K562 (cell line): Measurements from ENCODE around the gene HGS. TPM values are rescaled to one million over a fixed set of nuclear protein-coding genes. Genes with fewer than 3 reads are reported as not detected.
A peak's percentile ranks its signal among the peaks of the same experiment; 100 is the strongest.

Experiments used
- AFF1 ChIP-seq, 2 experiments: fragments of 450-650 bp; IDR thresholded peaks; 2 replicates each; pipeline ENCODE4 v1.6.1; 2018; ENCODE audit warnings: mild to moderate bottlenecking in 2 of 2, low read depth in 1 of 2; ENCODE audit not compliant: partially characterized antibody in 2 of 2
- ARHGAP35 ChIP-seq: fragments of 450-650 bp; IDR thresholded peaks from 2 replicates; pipeline ENCODE4 v1.6.1; 2018; ENCODE audit not compliant: partially characterized antibody
- DIDO1 ChIP-seq: fragments of 450-650 bp; IDR thresholded peaks from 2 replicates; pipeline ENCODE4 v1.6.1; 2016; ENCODE audit warnings: low read depth, missing biosample characterization, missing genetic modification characterization
- GABPA ChIP-seq: fragments of 200-800 bp; sonication (Bioruptor generic); conservative IDR thresholded peaks from 2 replicates; pipeline ENCODE4 v1.6.1; 2016; ENCODE audit warnings: low read depth, missing genetic modification characterization, missing compliant biosample characterization
- GABPB1 ChIP-seq: sonication (generic); formaldehyde crosslinking; IDR thresholded peaks from 2 replicates; pipeline ENCODE4 v1.8.0; 2022; ENCODE audit warnings: mild to moderate bottlenecking, missing genetic modification reagents
- JUN ChIP-seq, 2 experiments: sonication (generic) in 1 of 2; formaldehyde crosslinking in 1 of 2; IDR thresholded peaks; 2 replicates each; pipeline versions ENCODE4 v1.6.1 to v1.8.0; 2012 to 2022; ENCODE audit warnings: borderline replicate concordance in 2 of 2, mild to moderate bottlenecking in 2 of 2, improper control_type of control experiment in 1 of 2, low read depth in 1 of 2, low read length in 1 of 2, missing genetic modification reagents in 1 of 2
- LEF1 ChIP-seq: fragments of 450-650 bp; IDR thresholded peaks from 2 replicates; pipeline ENCODE4 v1.6.1; 2016; ENCODE audit warnings: mild to moderate bottlenecking
- NRF1 ChIP-seq, 2 experiments: fragments of 450-650 bp; IDR thresholded peaks in 1 of 2; conservative IDR thresholded peaks in 1 of 2; 2 replicates each; pipeline ENCODE4 v1.6.1; 2014; ENCODE audit warnings: mild to moderate bottlenecking in 2 of 2
- RCOR1 ChIP-seq, 2 experiments: IDR thresholded peaks; 2 replicates each; pipeline ENCODE4 v1.6.1; 2012; ENCODE audit warnings: low read depth in 2 of 2, low read length in 2 of 2, borderline replicate concordance in 1 of 2, improper control_type of control experiment in 1 of 2
- RERE ChIP-seq: sonication (generic); formaldehyde crosslinking; IDR thresholded peaks from 2 replicates; pipeline ENCODE4 v1.8.0; 2023; ENCODE audit warnings: missing genetic modification reagents, mild to moderate bottlenecking, borderline replicate concordance
- SRSF1 ChIP-seq: fragments of 200-400 bp; formaldehyde crosslinking; IDR thresholded peaks from 2 replicates; pipeline ENCODE4 v1.6.1; 2017; ENCODE audit warnings: mild to moderate bottlenecking, low read depth, low read length, moderate library complexity
- U2AF2 ChIP-seq: fragments of 200-400 bp; formaldehyde crosslinking; optimal IDR thresholded peaks from 2 replicates; pipeline ENCODE3; 2017; ENCODE audit warnings: low read depth, mild to moderate bottlenecking, low read length
- ZKSCAN8 ChIP-seq: fragments of 200-800 bp; sonication (Bioruptor generic); IDR thresholded peaks from 2 replicates; pipeline ENCODE4 v1.6.1; 2016; ENCODE audit warnings: missing genetic modification characterization, missing compliant biosample characterization
- ZNF217 ChIP-seq: sonication (generic); formaldehyde crosslinking; IDR thresholded peaks from 2 replicates; pipeline ENCODE4 v1.8.0; 2022; ENCODE audit warnings: mild to moderate bottlenecking, missing genetic modification reagents
- ZNF449 ChIP-seq: fragments of 250-450 bp; sonication (Bioruptor Pico); IDR thresholded peaks from 2 replicates; pipeline ENCODE4 v1.8.0; 2022; ENCODE audit warnings: moderate library complexity, mild to moderate bottlenecking, inconsistent platforms
- polyA plus RNA-seq, 8 experiments: library from polyadenylated mRNA; depleted of rRNA in 4 of 8; stranded (reverse) in 5 of 8; unstranded in 3 of 8; fragments of >200 nt; fragmentation: Nextera tagmentation in 2 of 8; fragmentation: Illumina TruSeq in 1 of 8; extraction: Ambion mirVana in 2 of 8; extraction: Trizol in 1 of 8; gene quantifications; 2 replicates each; pipeline versions ENCODE4 v1.2.1 to v1.2.3, GENCODE V29; 2011 to 2014; ENCODE audit warnings: inconsistent platforms in 1 of 8, missing spikeins in 1 of 8
- total RNA-seq, 7 experiments: library from RNA; depleted of rRNA in 6 of 7; stranded (reverse); fragments of >200 nt in 6 of 7; fragmentation: Illumina TruSeq in 2 of 7; extraction: Trizol in 2 of 7; gene quantifications; 2 replicates each; pipeline versions ENCODE4 v1.2.1 to v1.2.3, GENCODE V29; 2011 to 2021; ENCODE audit warnings: low replicate concordance in 1 of 7

The HGS gene
- total and polyA plus RNA-seq, 9 of the 15 experiments (the other 6 are each of a cell fraction or from before 2014, with no cell fraction given) = 3.9 to 176 (median 77.1) TPM

GRCh38 chr17:81683584-81684441, at the start of gene HGS, which contains the start of gene ARL16 (continued):
- TF ChIP-seq RERE (CRISPR knock-in tag) (no peak), RCOR1 (IDR thresholded peaks at IDR 0.05; ENCODE audit: borderline replicate concordance in 1 of 2, low read depth in 2 of 2, low read length in 2 of 2) (no peak), ARHGAP35 (no peak), AFF1 (IDR thresholded peaks at IDR 0.05; ENCODE audit: low read depth in 1 of 2, partially characterized antibody in 2 of 2) (no peak), U2AF2 (no peak), GABPB1 (CRISPR knock-in tag) (peak; percentile 92), NRF1 (conservative IDR thresholded peaks at IDR 0.05 in 1 of 2, IDR thresholded peaks at IDR 0.05 in 1 of 2) (peak; percentile 97 to 98), LEF1 (0 out of 2 replicates have a peak, but pooled peaks have one; percentile 21), ZNF449 (CRISPR knock-in tag) (no peak), DIDO1 (tag) (no peak), GABPA (peak; percentile 96), ZKSCAN8 (no peak), ZNF217 (CRISPR knock-in tag) (no peak), JUN (IDR thresholded peaks at IDR 0.05; ENCODE audit: borderline replicate concordance, low read depth, low read length) (0 out of 2 replicates have a peak, but pooled peaks have one; percentile 13), JUN (CRISPR knock-in tag; IDR thresholded peaks at IDR 0.05; ENCODE audit: borderline replicate concordance) (no peak), SRSF1 (no peak)
